GM19328 (cell line): Measurements from ENCODE around the gene NEU1.
"Not testable (repeated sequence)": the region's sequence is repeated elsewhere in the genome, so short reads cannot be mapped to it uniquely, and the experiment has no call there.

Experiments
- ATAC-seq: cut with Tn5 transposase; IDR thresholded peaks from one replicate; pipeline ENCODE4 v1.9.1; 2021; ENCODE audit warnings: mild to moderate bottlenecking, moderate library complexity; ENCODE audit not compliant: unreplicated experiment

The NEU1 gene

GRCh38 chr6:31847276-31847978, 15.2 kb downstream of the NEU1 start:
- ATAC-seq = no peak

- no peak for ATAC-seq
These were observed 18.1 kb downstream of the NEU1 start for GRCh38 chr6:31844507-31844906.

GRCh38 chr6:31842053-31842452, 20.6 kb downstream of the NEU1 start:
- no peak for ATAC-seq

GRCh38 chr6:31839779-31840126, 22.9 kb downstream of the NEU1 start:
- not testable (repeated sequence) for ATAC-seq

- ATAC-seq = no peak
These were observed 23.7 kb downstream of the NEU1 start for GRCh38 chr6:31838968-31839367.

- not testable (repeated sequence) for ATAC-seq
These were observed 24.5 kb downstream of the NEU1 start for GRCh38 chr6:31838114-31838553.

GRCh38 chr6:31837369-31838113, 25.1 kb downstream of the NEU1 start:
- ATAC-seq = no peak

GRCh38 chr6:31836474-31837368, 25.9 kb downstream of the NEU1 start:
- no peak for ATAC-seq

GRCh38 chr6:31836047-31836473, 26.6 kb downstream of the NEU1 start:
- no peak for ATAC-seq

- ATAC-seq = no peak
These were observed 28.0 kb downstream of the NEU1 start for GRCh38 chr6:31834367-31835250.

GRCh38 chr6:31831350-31832215, 31.0 kb downstream of the NEU1 start:
- ATAC-seq = no peak

- ATAC-seq = no peak
These were observed 31.7 kb downstream of the NEU1 start for GRCh38 chr6:31830886-31831335.

- ATAC-seq = no peak
These were observed 32.9 kb downstream of the NEU1 start for GRCh38 chr6:31829633-31830283.

- ATAC-seq = peak; percentile 70
These were observed 35.1 kb downstream of the NEU1 start, which contains the start of gene HSPA1B for GRCh38 chr6:31827286-31828079. Gene HSPA1B (plus strand): TSS chr6:31827738. CDS start chr6:31827951, 213 bp downstream.

- ATAC-seq = no peak
These were observed 35.8 kb downstream of the NEU1 start for GRCh38 chr6:31826793-31827285.

GRCh38 chr6:31825553-31825952, 37.1 kb downstream of the NEU1 start:
- ATAC-seq = no peak

GRCh38 chr6:31823592-31824196, 38.9 kb downstream of the NEU1 start:
- ATAC-seq = not testable (repeated sequence)
